Chondrocyte (in vitro differentiated cells): Measurements from ENCODE around the gene GRIP2. TPM values are rescaled to one million over a fixed set of nuclear protein-coding genes. Genes with fewer than 3 reads are reported as not detected.

Experiments
- DNase-seq: peaks from one replicate; pipeline ENCODE4 v3.0.0; 2021; ENCODE audit warnings: mixed read lengths, low spot score
- H3K27ac Mint-ChIP-seq: one replicate; pipeline ENCODE4 v1.8.0; 2021; ENCODE audit warnings: mild to moderate bottlenecking, moderate library complexity, mixed read lengths; ENCODE audit not compliant: unreplicated experiment
- H3K27me3 Mint-ChIP-seq: 2 replicates; pipeline ENCODE4 v1.8.0; 2021; ENCODE audit warnings: low read depth, mixed read lengths
- H3K36me3 Mint-ChIP-seq: 2 replicates; pipeline ENCODE4 v1.8.0; 2021; ENCODE audit warnings: low read depth, mixed read lengths
- H3K4me1 Mint-ChIP-seq: 2 replicates; pipeline ENCODE4 v1.8.0; 2021; ENCODE audit warnings: low read depth, mild to moderate bottlenecking, mixed read lengths
- H3K4me3 Mint-ChIP-seq: one replicate; pipeline ENCODE4 v1.8.0; 2021; ENCODE audit warnings: mild to moderate bottlenecking, moderate library complexity, mixed read lengths; ENCODE audit not compliant: unreplicated experiment
- H3K9me3 Mint-ChIP-seq: 2 replicates; pipeline ENCODE4 v1.8.0; 2021; ENCODE audit warnings: low read depth, mixed read lengths
- CTCF ChIP-seq: fragments of 200-600 bp; sonication (generic); IDR thresholded peaks from 2 replicates; pipeline ENCODE4 v1.5.0; 2021; ENCODE audit warnings: antibody characterized with exemption, mild to moderate bottlenecking, moderate library complexity
- total RNA-seq: library from RNA; stranded (reverse); gene quantifications from 3 replicates; pipeline ENCODE4 v1.2.1, GENCODE V29; 2021

Gene GRIP2
- total RNA-seq, 1 donor from 2014 or later, result 0.20 TPM

GRCh38 chr3:14508505-14508819, 31.7 kb downstream of the GRIP2 start:
- H3K27ac Mint-ChIP-seq, result no peak overlapping the region
- peaks cover under 1% of the 10 kb centered on the region for H3K9me3 Mint-ChIP-seq
- H3K27me3 Mint-ChIP-seq, result peaks cover 6% of the 10 kb centered on the region
- TF ChIP-seq CTCF, result no peak
- H3K4me3 Mint-ChIP-seq, result no peak overlapping the region
- H3K36me3 Mint-ChIP-seq, result no peaks in the 10 kb centered on the region
- H3K4me1 Mint-ChIP-seq, result peaks cover 2% of the 10 kb centered on the region
- DNase-seq, result no peak

GRCh38 chr3:14507757-14508504, 32.2 kb downstream of the GRIP2 start:
- DNase-seq, result no peak
- TF ChIP-seq CTCF, result no peak
- Mint-ChIP-seq H3K9me3 (peaks cover 5% of the 10 kb centered on the region), H3K4me1 (peaks cover 2% of the 10 kb centered on the region), H3K27me3 (peaks cover 6% of the 10 kb centered on the region), H3K27ac (no peak overlapping the region), H3K36me3 (peaks cover 4% of the 10 kb centered on the region), H3K4me3 (no peak overlapping the region)

GRCh38 chr3:14507305-14507741, 32.8 kb downstream of the GRIP2 start:
- H3K4me3 Mint-ChIP-seq, result no peak overlapping the region
- peaks cover 10% of the 10 kb centered on the region for H3K9me3 Mint-ChIP-seq
- no peak overlapping the region for H3K27ac Mint-ChIP-seq
- no peak for TF ChIP-seq CTCF
- peaks cover 7% of the 10 kb centered on the region for H3K36me3 Mint-ChIP-seq
- DNase-seq, result no peak
- peaks cover 6% of the 10 kb centered on the region for H3K27me3 Mint-ChIP-seq
- H3K4me1 Mint-ChIP-seq, result peaks cover 2% of the 10 kb centered on the region

- H3K4me3 Mint-ChIP-seq, result no peak overlapping the region
- peaks cover 7% of the 10 kb centered on the region for H3K36me3 Mint-ChIP-seq
- peaks cover 11% of the 10 kb centered on the region for H3K9me3 Mint-ChIP-seq
- TF ChIP-seq CTCF, result no peak
- H3K27me3 Mint-ChIP-seq, result peaks cover 6% of the 10 kb centered on the region
- DNase-seq, result no peak
- H3K4me1 Mint-ChIP-seq, result peaks cover 2% of the 10 kb centered on the region
- H3K27ac Mint-ChIP-seq, result no peak overlapping the region
These were observed 33.4 kb downstream of the GRIP2 start for GRCh38 chr3:14506626-14507304.

- H3K4me1 Mint-ChIP-seq, result peaks cover 2% of the 10 kb centered on the region
- H3K4me3 Mint-ChIP-seq, result no peak overlapping the region
- no peak overlapping the region for H3K27ac Mint-ChIP-seq
- peaks cover 7% of the 10 kb centered on the region for H3K36me3 Mint-ChIP-seq
- no peak for DNase-seq
- H3K27me3 Mint-ChIP-seq, result peaks cover 6% of the 10 kb centered on the region
- no peak for TF ChIP-seq CTCF
- peaks cover 17% of the 10 kb centered on the region for H3K9me3 Mint-ChIP-seq
These were observed 34.2 kb downstream of the GRIP2 start for GRCh38 chr3:14505803-14506500.
